Eye (tissue), 1 donor: ENCODE data around the gene SLC17A8.
"Not testable (repeated sequence)": the region's sequence is repeated elsewhere in the genome, so short reads cannot be mapped to it uniquely, and the experiment has no call there.

Experiments used
- DNase-seq: peaks from one replicate; pipeline ENCODE4 v3.0.0-alpha.2; 2015

SLC17A8 gene

DNA sequence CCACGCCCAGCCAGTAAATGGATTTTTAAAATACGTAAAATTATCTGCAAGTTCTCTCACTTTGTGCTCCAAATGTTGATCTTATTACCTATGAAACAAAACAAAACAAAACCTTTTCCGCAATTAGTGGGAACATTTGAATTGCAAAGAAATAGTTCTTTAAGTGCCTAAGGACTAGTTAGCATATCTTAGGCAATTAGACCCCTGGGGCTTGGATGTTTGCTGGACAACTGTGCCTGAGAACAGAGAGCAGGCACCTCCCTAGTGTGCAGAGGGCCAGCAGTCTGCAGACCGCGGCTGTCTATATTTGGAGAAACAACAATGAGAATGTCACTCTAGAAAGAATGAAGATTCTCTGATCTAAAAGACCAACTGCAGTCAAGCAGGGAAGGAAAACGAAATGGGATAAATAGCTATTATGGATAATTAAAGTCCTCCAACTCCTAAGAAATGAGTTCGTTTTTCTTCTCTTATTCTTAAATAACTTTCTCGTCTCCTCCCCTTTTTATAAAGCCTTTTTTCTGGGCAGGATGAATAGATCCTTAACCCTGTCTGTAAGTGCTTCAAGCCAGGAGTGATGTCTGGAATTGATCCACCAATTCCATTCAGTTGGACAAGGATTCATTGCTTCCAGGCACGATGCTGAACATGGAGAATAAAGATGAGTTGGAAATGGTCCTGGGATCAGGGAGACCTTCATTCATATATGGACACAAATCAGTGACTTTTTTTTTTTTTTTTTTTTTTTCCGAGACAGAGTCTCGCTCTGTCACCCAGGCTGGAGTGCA, 16.2 kb downstream of the SLC17A8 start:
- DNase-seq = no peak

DNA sequence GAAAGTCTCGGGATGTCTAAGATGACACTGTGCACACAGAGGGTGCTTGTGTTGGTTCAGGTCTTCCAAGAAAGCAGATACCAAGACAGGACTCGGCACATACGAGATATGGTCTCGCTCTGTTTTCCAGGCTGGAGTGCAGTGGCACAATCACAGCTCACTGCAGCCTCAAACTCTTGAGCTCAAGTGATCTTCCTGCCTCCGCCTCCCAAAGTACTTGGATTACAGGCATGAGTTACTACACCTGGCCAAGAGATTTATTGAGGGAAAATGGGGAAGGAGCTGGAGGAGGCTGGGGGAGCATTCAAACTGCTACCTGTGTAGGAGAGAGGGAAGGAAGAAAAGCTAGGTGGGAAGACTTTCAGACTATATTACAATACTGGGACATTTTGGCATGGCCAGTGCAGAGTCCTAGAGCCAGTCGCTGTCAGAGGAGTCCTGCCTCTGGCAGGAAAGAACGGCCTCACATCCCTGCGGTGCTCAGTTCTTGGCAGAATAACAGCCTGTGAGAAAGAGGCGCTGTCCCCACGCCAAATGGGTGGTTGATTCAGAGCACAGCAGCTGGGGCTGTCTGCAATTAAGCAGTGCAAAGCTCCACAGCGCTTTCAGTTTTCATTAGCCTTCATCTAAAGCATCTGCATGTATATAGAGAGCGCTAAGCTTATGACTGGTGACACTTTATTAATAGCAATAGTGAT, 18.3 kb downstream of the SLC17A8 start:
- DNase-seq = peak; percentile 82

DNA sequence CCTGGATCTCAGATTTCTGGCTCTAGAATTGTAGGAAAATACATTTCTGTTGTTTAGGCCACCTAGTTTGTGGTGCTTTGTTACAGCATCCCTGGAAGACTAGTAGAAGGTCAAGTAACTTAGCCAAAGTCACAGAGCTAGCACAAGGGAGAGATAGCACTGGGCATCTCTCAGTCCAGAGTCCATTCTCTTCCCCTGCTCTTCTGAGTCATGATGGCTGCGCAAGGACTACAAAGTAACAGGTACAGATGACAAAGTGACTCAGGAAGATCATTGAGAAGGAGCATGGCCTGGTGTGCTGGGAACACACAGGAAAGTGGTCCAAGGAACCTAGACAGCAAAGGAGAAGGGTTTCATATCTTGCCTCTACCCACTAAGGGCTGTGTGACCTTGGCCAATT, 19.3 kb downstream of the SLC17A8 start:
- no peak for DNase-seq

DNA sequence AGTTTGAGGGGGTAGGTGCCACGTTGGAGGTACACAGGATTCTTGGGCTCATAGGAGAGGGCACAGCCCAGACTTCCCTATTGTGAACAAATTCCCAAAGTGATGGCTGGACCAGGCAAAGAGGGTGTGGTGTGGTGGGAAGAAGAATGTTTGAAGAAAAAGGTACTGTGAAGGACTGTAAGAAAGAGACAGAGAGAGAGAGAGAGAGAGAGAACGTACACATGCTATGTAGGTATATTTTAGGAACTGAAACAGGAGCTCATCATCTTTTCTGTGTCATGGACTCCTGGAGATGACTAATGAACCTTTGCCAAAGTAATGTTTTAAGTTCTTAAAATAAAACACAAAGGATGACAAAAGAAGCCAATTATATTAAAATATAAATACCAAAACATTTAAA, 24.5 kb downstream of the SLC17A8 start:
- no peak for DNase-seq

DNA sequence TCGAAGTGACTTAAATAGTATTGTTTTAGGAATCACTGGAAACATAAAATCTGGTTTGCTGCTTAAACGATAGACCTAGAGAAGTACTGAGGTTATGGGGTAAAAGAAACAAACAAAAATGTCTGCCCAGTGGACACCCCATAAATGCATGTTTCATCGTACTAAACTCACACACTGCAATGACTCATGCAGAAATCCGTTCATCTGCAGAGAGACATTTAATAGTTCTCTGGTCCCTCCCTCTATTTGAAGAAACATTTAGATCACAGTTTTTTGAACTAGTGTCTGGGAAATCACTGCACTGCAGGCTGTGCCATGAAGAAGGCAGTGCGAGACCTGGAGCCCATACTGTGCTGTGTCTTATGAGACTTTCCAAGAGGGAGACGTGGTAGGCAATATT, 25.5 kb downstream of the SLC17A8 start:
- DNase-seq = no peak

DNA sequence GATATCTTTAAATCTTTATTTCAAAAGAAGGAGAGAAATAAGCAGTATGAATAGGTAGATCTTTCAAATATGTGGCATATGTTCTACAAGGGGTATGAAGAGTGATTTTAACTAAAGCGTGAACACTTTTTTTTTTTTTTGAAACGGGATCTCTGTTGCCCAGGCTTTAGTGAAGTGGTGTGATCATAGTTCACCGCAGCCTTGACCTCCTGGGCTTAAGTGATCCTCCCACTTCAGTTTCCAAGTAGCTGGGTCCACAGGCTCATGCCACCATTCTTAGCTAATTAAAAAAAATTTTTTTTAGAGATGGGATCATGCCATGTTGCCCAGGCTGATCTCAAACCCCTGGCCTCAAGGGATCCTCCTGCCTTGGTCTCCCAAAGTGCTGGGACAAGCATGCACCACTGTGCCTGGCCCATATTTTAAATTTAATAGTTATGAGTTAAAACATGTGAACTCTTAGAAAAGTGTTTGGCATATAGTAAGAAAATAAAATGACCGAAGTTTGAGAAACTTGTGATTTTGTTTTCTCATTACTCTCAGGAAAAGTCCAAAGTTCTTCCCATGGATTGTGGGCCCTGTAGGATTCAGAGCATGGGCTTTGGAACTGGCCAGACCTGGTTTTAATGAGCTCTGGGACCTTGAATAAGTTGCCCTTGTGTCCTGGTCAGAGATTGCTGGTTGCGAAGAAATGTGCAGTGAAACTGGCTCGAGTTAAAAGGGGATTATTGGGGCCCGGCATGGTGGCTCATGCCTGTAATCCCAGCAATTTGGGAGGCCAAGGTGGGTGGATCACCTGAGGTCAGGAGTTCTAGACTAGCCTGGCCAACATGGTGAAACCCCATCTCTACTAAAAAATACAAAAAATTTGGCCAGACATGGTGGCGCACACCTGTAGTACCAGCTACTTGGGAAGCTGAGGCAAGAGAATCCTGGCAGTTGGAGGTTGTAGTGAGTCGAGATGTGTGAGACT, 27.0 kb downstream of the SLC17A8 start:
- DNase-seq = no peak

DNA sequence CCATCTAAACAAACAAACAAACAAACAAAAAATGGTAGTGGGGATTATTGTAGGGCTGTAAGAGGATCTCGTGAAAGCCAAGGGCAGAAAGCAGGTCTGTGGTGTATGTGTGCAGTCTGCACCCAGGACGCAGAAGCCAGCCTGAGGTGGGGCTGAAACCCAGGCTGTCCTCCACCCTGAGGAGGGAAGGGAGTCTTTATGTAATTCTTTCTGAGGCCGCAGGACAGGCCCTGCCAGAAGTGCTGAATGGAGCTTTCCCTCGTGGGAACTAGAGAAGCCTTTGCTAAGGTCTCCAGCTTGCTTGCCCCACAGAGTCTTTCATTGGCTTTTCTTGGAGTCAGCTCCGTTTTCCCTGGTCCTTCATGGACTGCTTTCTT, 27.7 kb downstream of the SLC17A8 start:
- no peak for DNase-seq

DNA sequence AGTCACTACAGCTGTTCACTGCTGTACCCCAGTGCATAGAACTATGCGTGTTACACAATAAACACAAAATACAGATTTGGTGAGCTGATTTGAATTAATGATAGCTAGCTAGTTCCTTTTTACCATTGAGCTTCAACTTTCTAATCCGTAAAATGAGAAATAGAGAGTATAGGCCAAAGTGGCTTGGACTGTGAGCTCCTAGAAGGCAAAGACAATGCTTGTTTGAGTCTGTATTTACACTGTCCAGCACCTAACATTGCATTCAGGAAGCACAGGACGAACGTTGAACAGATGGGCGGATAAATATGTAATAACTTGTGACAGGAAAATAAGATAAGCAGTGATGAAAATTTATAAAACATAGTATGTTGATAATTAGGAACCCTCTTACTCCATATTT, 31.5 kb downstream of the SLC17A8 start:
- DNase-seq = no peak

DNA sequence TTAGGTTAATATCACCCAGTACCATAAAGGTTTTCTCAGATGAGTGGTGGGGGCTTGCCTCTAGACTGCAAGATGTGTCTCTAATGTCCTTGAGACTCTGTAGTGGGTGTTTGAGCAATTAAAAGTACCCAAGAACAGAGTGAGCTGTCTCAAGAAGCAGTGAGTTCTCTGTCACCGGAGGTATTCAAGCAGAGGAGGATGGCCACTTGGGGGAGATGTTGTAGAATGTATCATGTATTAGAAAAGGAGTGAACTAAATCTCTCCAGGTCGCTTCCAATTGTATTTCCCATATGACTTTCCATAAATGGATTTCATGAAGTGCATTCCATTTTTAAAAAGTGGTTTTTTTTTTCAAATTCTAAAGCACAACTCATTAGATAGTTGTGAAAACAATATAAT, 35.0 kb downstream of the SLC17A8 start:
- no peak for DNase-seq

- peak; percentile 60 for DNase-seq
Observed at GRCh38 chr12:100393200-100393599, 36.3 kb downstream of the SLC17A8 start.

DNA sequence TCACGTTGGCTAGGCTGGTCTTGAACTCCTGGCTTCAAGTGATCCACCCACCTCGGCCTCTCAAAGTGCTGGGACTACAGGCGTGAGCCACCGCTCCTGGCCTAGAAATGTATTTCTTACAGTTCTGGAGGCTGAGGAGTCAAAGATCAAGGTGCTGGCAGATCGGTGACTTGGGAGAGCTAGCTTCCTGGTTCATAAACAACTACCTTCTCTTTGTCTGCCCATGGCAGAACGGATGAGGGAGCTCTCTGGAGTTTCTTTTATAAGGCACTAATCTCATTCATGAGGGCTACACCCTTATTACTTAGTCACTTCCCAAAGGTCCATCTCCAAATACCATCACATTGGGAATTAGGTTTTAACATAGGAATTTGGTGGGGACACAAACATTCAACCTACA, 38.9 kb downstream of the SLC17A8 start:
- DNase-seq = no peak

DNA sequence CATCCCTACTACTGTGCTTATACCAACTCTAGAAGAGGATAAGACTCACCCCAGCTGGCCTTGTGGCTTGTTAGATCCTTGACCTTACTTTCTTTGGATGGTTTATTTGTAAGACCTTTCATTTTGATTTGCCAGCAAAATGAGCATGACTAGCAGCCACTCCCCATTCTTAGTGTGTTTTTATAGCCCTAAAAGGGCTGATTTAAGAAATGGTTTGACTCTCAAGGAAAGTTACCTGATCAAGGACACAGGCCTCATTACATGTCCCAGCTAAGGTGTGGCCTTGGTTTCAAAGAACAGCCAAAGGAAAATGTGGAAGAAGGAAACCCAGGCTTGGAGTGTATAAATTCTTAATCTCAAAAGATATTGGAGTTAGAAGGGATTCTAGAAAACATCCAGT, 41.4 kb downstream of the SLC17A8 start:
- DNase-seq = no peak

DNA sequence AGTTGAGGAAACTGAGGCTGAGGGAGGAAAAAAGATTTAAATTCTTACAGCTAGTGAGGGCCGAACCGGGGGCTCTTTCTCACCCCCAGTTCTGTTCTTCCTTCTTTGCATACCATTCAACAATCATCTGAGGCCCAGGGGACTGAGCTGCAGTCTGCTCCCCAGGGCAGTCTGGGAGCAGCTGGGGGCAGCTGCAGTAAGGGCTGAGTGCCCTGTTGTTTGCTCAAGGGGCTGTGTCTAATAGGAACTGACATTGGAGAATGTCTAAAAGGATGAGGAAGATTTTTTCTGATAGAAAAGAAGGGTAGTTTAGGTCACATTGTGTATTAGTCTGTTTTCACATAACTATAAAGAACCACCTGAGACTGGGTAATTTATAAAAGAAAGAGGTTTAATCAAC, 42.2 kb downstream of the SLC17A8 start:
- DNase-seq = peak; percentile 87

DNA sequence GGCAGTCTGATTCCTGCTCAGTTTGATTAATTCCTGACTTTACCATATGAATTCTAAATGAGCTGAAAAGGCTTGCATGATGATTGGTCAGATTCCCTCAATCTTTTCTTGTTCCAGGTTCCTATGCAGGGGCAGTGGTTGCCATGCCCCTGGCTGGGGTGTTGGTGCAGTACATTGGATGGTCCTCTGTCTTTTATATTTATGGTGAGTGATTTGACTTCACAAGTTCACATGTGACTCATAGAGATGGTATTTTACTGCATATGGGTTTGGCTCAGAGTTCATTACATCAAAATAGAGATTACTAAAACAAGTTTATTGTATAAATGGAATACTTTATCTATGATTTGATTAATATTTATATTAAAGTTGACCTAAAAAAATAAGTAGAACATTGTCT, 44.8 kb downstream of the SLC17A8 start:
- DNase-seq = no peak

GRCh38 chr12:100402763-100403162, 45.9 kb downstream of the SLC17A8 start:
- no peak for DNase-seq

DNA sequence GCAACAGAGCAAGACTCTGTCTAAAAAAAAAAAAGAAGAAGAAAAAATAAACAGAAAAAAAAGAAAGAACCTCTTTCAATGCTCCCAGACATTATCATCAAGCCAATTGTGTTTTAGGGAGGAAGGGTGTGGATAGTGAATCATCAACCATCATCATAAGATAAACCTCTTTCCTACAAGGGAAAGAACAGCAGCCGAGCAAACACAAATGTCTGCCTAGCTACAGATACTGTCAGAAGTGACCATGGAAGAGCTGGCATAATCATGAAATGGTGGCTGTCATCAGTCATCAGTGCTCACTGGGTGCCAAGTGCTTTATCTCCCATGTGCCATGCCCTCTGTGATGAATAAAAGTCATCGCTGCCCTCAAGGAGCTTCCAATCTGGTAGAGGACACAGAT, 46.6 kb downstream of the SLC17A8 start:
- no peak for DNase-seq

DNA sequence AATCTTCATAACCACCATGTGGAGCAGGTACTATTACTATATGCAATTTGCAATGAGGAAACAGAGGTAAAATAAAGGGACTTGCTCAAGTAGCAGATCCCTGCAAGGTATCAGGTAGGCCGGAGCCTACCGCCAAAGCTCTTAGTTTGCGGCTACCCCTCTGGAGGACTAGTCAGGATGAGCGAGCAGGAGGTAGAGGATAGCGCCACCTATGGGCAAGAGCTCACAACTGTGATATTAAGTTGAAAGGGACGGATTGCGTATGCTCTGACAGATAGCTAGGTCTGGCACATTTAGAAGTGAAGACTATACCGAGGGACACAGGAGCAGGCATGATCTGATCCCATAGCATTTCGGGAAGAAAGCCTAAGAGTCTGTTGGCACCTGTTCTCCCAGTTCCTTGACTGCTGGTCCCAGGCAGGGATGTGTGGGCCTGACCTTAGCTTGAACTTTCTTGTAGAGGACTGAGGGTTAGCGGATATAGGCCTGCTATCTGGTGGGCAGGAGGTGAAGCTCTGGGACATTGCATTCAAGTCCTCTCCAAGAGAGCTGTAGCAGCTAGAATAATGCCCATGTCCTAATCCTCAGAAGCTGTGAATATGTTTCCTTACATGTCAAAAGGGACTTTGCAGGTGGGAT, 48.0 kb downstream of the SLC17A8 start:
- DNase-seq = peak; percentile 52

DNA sequence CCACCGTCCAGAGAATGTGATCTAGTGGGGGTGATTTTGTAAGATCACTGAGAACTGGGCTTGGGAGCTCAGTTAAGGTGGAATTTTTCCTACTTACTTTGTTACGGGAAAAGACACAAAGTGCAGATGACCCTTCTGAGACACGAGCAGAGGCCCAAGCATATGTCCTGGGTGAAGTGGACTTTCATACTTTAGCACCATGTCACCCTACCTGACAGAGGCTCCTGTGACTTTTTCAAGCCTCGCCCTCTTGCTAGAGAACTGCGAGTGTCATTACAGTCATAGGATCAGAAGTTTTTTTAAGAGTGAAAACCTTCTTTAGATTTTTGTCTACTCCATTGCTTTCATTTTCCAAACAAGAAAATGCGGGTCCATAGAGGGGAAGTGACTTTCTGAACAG, 56.1 kb downstream of the SLC17A8 start:
- DNase-seq = no peak

DNA sequence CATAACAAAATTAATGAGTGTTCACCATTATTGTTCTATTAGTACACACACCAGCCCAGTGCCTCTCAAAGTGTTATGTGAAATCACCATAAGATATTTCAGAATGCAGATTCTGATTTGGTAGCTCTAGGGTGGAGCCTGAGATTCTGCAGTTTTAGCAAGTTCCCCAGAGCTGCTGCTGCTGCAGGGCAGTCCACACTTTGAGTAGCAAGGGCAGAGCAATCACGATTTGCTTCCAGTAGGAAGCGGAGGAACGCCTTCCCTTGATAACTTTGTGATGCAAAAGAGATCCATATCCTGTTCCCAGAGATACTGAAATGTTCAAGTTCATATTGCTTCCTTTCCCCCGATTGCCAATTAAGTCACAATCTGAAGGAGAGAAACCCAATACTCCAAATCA, 57.9 kb downstream of the SLC17A8 start:
- DNase-seq = no peak

- no peak for DNase-seq
Observed at GRCh38 chr12:100422646-100423045, 65.8 kb downstream of the SLC17A8 start.

- no peak for DNase-seq
Observed at GRCh38 chr12:100426145-100426544, 69.3 kb downstream of the SLC17A8 start.

GRCh38 chr12:100427078-100427477, 70.2 kb downstream of the SLC17A8 start:
- DNase-seq = no peak

DNA sequence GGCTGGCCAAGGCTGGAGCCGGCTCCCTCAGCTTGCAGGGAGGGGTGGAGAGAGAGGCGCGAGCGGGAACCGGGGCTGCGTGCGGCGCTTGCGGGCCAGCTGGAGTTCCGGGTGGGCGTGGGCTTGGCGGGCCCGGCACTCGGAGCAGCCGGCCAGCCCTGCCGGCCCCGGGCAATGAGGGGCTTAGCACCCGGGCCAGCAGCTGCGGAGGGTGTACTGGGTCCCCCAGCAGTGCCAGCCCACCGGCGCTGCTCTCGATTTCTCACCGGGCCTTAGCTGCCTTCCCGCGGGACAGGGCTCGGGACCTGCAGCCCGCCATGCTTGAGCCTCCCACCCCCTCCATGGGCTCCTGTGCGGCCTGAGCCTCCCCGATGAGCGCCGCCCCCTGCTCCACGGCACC, 73.4 kb downstream of the SLC17A8 start:
- DNase-seq = not testable (repeated sequence)
